GM06990 (cell line): Measurements from ENCODE around the gene RSF1.

Source experiments
- DNase-seq: peaks from one replicate; pipeline ENCODE4 v3.0.0-alpha.2; 2011; ENCODE audit not compliant: insufficient read length; ENCODE audit errors: extremely low read depth
- H3K27me3 ChIP-seq: replicated peaks from 2 replicates; pipeline ENCODE4 v1.6.0; 2011; ENCODE audit warnings: low read length; ENCODE audit not compliant: control insufficient read depth, insufficient read depth
- H3K36me3 ChIP-seq: 2 replicates; pipeline ENCODE4 v1.5.1; 2011; ENCODE audit warnings: low read length; ENCODE audit not compliant: control insufficient read depth, insufficient read depth
- H3K4me3 ChIP-seq: replicated peaks from 2 replicates; pipeline ENCODE4 v1.5.1; 2011; ENCODE audit warnings: low read depth, mild to moderate bottlenecking, control low read depth, low read length
- TF ChIP-seq, protein P1 (sequence below): IDR thresholded peaks from 2 replicates; pipeline ENCODE4 v1.5.1; 2011; ENCODE audit warnings: low read length, control low read depth, mild to moderate bottlenecking, inconsistent platforms; ENCODE audit not compliant: insufficient read depth, poor library complexity, severe bottlenecking

Gene RSF1

DNA sequence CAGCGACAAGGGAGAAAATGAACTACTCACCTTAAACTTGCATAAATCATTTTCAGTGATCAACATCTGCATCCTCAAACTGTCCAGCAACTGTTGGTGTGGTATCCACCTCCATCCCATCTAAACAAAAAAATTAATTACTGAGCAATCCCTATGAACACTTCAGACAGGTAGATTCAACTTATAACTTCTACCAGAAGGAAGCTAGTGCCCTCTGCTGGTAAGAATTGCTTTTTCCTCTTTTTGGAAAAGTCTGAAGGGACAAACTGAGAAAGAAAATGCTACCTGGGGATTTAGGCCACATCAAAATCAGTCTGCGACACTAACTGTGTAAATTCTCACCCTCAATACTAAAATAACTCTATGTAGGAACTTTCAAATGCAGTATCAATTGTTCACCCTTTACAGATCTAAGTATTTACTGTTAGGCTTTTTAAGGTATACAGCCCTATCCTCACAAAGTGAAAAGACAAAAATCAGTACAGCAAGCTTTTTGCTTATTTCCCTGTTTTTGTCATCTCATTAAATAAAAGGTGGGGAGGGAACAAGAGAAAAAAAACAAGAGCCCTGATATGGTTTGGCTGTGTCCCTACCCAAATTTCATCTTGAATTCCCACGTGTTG, 200.8 kb downstream of the RSF1 start:
- no peak for DNase-seq
- TF ChIP-seq, protein P1, sequence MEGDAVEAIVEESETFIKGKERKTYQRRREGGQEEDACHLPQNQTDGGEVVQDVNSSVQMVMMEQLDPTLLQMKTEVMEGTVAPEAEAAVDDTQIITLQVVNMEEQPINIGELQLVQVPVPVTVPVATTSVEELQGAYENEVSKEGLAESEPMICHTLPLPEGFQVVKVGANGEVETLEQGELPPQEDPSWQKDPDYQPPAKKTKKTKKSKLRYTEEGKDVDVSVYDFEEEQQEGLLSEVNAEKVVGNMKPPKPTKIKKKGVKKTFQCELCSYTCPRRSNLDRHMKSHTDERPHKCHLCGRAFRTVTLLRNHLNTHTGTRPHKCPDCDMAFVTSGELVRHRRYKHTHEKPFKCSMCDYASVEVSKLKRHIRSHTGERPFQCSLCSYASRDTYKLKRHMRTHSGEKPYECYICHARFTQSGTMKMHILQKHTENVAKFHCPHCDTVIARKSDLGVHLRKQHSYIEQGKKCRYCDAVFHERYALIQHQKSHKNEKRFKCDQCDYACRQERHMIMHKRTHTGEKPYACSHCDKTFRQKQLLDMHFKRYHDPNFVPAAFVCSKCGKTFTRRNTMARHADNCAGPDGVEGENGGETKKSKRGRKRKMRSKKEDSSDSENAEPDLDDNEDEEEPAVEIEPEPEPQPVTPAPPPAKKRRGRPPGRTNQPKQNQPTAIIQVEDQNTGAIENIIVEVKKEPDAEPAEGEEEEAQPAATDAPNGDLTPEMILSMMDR = peak; percentile 72
- Histone ChIP-seq H3K4me3 (no peak overlapping the region), H3K27me3 (no peaks in the 10 kb centered on the region), H3K36me3 (peaks cover 6% of the 10 kb centered on the region)

DNA sequence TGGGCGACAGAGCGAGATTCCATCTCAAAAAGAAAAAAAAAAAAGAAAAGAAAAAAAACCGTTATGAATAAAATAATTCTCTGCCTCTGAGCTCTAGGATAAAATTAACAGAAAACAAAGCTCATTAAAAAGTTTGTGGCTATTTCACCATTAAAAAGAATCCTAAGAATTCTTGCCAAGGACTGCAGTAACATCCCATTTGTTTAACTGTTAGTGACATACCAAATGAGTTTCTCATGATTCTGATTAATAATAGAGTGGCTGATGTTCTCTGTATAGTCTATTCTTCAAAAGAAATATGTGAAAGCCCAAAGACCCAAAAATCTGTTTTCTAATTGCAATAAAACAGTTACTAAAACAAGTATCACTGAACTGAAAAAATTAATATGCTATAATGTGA, 202.6 kb downstream of the RSF1 start:
- H3K4me3 ChIP-seq = no peak overlapping the region
- H3K27me3 ChIP-seq = no peaks in the 10 kb centered on the region
- TF ChIP-seq, protein P1 = no peak
- H3K36me3 ChIP-seq = peaks cover 5% of the 10 kb centered on the region
- no peak for DNase-seq

DNA sequence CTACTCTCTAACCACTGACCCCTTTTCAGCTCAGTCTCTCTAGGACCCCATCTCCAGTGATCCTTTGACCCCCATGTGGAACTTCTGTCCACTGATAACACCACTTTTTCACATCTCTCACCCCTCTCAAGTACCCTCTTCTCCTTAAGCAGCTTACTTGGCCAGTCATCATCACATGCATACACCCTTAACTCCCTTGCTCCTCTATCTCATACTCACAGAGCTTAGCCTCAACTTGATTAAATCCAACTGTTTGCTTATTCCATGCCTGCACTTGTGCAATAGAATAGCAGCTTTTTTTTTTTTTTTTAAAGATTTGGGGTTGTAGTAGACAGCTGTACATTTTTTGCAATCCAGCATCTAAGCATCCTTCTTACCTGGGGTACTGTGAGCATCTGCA, 208.6 kb downstream of the RSF1 start:
- Histone ChIP-seq H3K36me3 (peaks cover 2% of the 10 kb centered on the region), H3K4me3 (no peak overlapping the region), H3K27me3 (no peaks in the 10 kb centered on the region)
- no peak for DNase-seq
- TF ChIP-seq, protein P1 = no peak
